ENCODE results near the gene RAD51B.

Gene RAD51B

GRCh38 chr14:67928375-67928774 lies 108.8 kb downstream of the RAD51B start:
- no peaks in the 10 kb centered on the region for H3K79me1 ChIP-seq (ENCODE audit: low read length)
- H3K9ac ChIP-seq (ENCODE audit: low read length): no peak overlapping the region
- H4K5ac ChIP-seq (ENCODE audit: low read length): no peak overlapping the region
- no peak overlapping the region for H2AK5ac ChIP-seq (ENCODE audit: low read length)
- no peak overlapping the region for H2BK5ac ChIP-seq (ENCODE audit: low read length)
- no peak for DNase-seq
- H3K4ac ChIP-seq (ENCODE audit: low read depth, low read length): no peak overlapping the region
- peaks cover 4% of the 10 kb centered on the region for H3K4me1 ChIP-seq (ENCODE audit: control insufficient read depth, low read depth, low read length)
- H2BK120ac ChIP-seq (ENCODE audit: low read depth, low read length): no peak overlapping the region
- H3K36me3 ChIP-seq (ENCODE audit: control insufficient read depth, insufficient read depth, low read length): no peaks in the 10 kb centered on the region
- WGBS (ENCODE audit: extremely low coverage, insufficient coverage, low lambda C conversion rate): no CpG with 5 or more reads among the region's 11 CpGs
- no peak overlapping the region for H3K4me3 ChIP-seq (ENCODE audit: low read length)
- no peaks in the 10 kb centered on the region for H3K27me3 ChIP-seq (ENCODE audit: insufficient read depth, low read length, poor library complexity)
- H4K8ac ChIP-seq (ENCODE audit: low read depth, low read length): no peak overlapping the region
- no peaks in the 10 kb centered on the region for H3K79me2 ChIP-seq (ENCODE audit: control insufficient read depth, insufficient read depth, low read length)
- no peak overlapping the region for H3K4me2 ChIP-seq (ENCODE audit: low read length)
- no peak overlapping the region for H3K27ac ChIP-seq (ENCODE audit: low read depth, low read length)
- no peak overlapping the region for H2BK15ac ChIP-seq (replicated peaks; ENCODE audit: low read depth)
- H3K18ac ChIP-seq (ENCODE audit: low read length): no peak overlapping the region
- H3K23ac ChIP-seq (ENCODE audit: low read length): no peak overlapping the region
- no peak overlapping the region for H3K56ac ChIP-seq (ENCODE audit: low read length)

GRCh38 chr14:67932708-67933246 lies 113.2 kb downstream of the RAD51B start:
- no peak overlapping the region for H3K18ac ChIP-seq (ENCODE audit: low read length)
- no peak overlapping the region for H4K8ac ChIP-seq (ENCODE audit: low read depth, low read length)
- no peaks in the 10 kb centered on the region for H3K27me3 ChIP-seq (ENCODE audit: insufficient read depth, low read length, poor library complexity)
- no peak overlapping the region for H4K5ac ChIP-seq (ENCODE audit: low read length)
- H3K4ac ChIP-seq (ENCODE audit: low read depth, low read length): no peak overlapping the region
- H3K4me3 ChIP-seq (ENCODE audit: low read length): no peak overlapping the region
- no peak overlapping the region for H2BK15ac ChIP-seq (replicated peaks; ENCODE audit: low read depth)
- peaks cover 13% of the 10 kb centered on the region for H3K4me1 ChIP-seq (ENCODE audit: control insufficient read depth, low read depth, low read length)
- peak overlapping the region; percentile 27 for H3K56ac ChIP-seq (ENCODE audit: low read length)
- no peaks in the 10 kb centered on the region for H3K79me2 ChIP-seq (ENCODE audit: control insufficient read depth, insufficient read depth, low read length)
- no peak overlapping the region for H3K23ac ChIP-seq (ENCODE audit: low read length)
- H2BK5ac ChIP-seq (ENCODE audit: low read length): no peak overlapping the region
- no peak overlapping the region for H3K4me2 ChIP-seq (ENCODE audit: low read length)
- H3K36me3 ChIP-seq (ENCODE audit: control insufficient read depth, insufficient read depth, low read length): no peaks in the 10 kb centered on the region
- no CpG with 5 or more reads among the region's 4 CpGs for WGBS (ENCODE audit: extremely low coverage, insufficient coverage, low lambda C conversion rate)
- no peak overlapping the region for H2AK5ac ChIP-seq (ENCODE audit: low read length)
- H3K9ac ChIP-seq (ENCODE audit: low read length): no peak overlapping the region
- no peaks in the 10 kb centered on the region for H3K79me1 ChIP-seq (ENCODE audit: low read length)
- H2BK120ac ChIP-seq (ENCODE audit: low read depth, low read length): no peak overlapping the region
- DNase-seq: no peak
- H3K27ac ChIP-seq (ENCODE audit: low read depth, low read length): no peak overlapping the region

GRCh38 chr14:67933266-67933665 lies 113.7 kb downstream of the RAD51B start:
- H3K79me1 ChIP-seq (ENCODE audit: low read length): no peaks in the 10 kb centered on the region
- H3K4me1 ChIP-seq (ENCODE audit: control insufficient read depth, low read depth, low read length): peaks cover 13% of the 10 kb centered on the region
- no peak overlapping the region for H3K4ac ChIP-seq (ENCODE audit: low read depth, low read length)
- H2BK15ac ChIP-seq (replicated peaks; ENCODE audit: low read depth): no peak overlapping the region
- no peak overlapping the region for H3K23ac ChIP-seq (ENCODE audit: low read length)
- DNase-seq: peak; percentile 15
- H3K27ac ChIP-seq (ENCODE audit: low read depth, low read length): no peak overlapping the region
- H4K8ac ChIP-seq (ENCODE audit: low read depth, low read length): no peak overlapping the region
- H3K4me3 ChIP-seq (ENCODE audit: low read length): no peak overlapping the region
- no peak overlapping the region for H2AK5ac ChIP-seq (ENCODE audit: low read length)
- no peaks in the 10 kb centered on the region for H3K36me3 ChIP-seq (ENCODE audit: control insufficient read depth, insufficient read depth, low read length)
- H3K4me2 ChIP-seq (ENCODE audit: low read length): no peak overlapping the region
- H2BK120ac ChIP-seq (ENCODE audit: low read depth, low read length): no peak overlapping the region
- no peaks in the 10 kb centered on the region for H3K27me3 ChIP-seq (ENCODE audit: insufficient read depth, low read length, poor library complexity)
- no peak overlapping the region for H2BK5ac ChIP-seq (ENCODE audit: low read length)
- H3K79me2 ChIP-seq (ENCODE audit: control insufficient read depth, insufficient read depth, low read length): no peaks in the 10 kb centered on the region
- no peak overlapping the region for H3K18ac ChIP-seq (ENCODE audit: low read length)
- H3K9ac ChIP-seq (ENCODE audit: low read length): no peak overlapping the region
- no peak overlapping the region for H4K5ac ChIP-seq (ENCODE audit: low read length)
- H3K56ac ChIP-seq (ENCODE audit: low read length): peak overlapping the region; percentile 27

- H3K4me1 ChIP-seq (ENCODE audit: control insufficient read depth, low read depth, low read length): peaks cover 13% of the 10 kb centered on the region
- H3K56ac ChIP-seq (ENCODE audit: low read length): no peak overlapping the region
- H4K8ac ChIP-seq (ENCODE audit: low read depth, low read length): no peak overlapping the region
- no peaks in the 10 kb centered on the region for H3K36me3 ChIP-seq (ENCODE audit: control insufficient read depth, insufficient read depth, low read length)
- DNase-seq: peak; percentile 97
- H3K79me1 ChIP-seq (ENCODE audit: low read length): no peaks in the 10 kb centered on the region
- H3K18ac ChIP-seq (ENCODE audit: low read length): no peak overlapping the region
- no peak overlapping the region for H3K4ac ChIP-seq (ENCODE audit: low read depth, low read length)
- H4K5ac ChIP-seq (ENCODE audit: low read length): no peak overlapping the region
- WGBS (ENCODE audit: extremely low coverage, insufficient coverage, low lambda C conversion rate): no CpG with 5 or more reads among the region's 1 CpG
- no peak overlapping the region for H2BK15ac ChIP-seq (replicated peaks; ENCODE audit: low read depth)
- no peak overlapping the region for H3K4me3 ChIP-seq (ENCODE audit: low read length)
- no peaks in the 10 kb centered on the region for H3K79me2 ChIP-seq (ENCODE audit: control insufficient read depth, insufficient read depth, low read length)
- no peak overlapping the region for H2BK5ac ChIP-seq (ENCODE audit: low read length)
- H2BK120ac ChIP-seq (ENCODE audit: low read depth, low read length): no peak overlapping the region
- no peak overlapping the region for H3K9ac ChIP-seq (ENCODE audit: low read length)
- H3K27ac ChIP-seq (ENCODE audit: low read depth, low read length): no peak overlapping the region
- H2AK5ac ChIP-seq (ENCODE audit: low read length): no peak overlapping the region
- no peak overlapping the region for H3K4me2 ChIP-seq (ENCODE audit: low read length)
- H3K23ac ChIP-seq (ENCODE audit: low read length): no peak overlapping the region
- no peaks in the 10 kb centered on the region for H3K27me3 ChIP-seq (ENCODE audit: insufficient read depth, low read length, poor library complexity)
Measured at GRCh38 chr14:67934087-67934486, 114.5 kb downstream of the RAD51B start.

GRCh38 chr14:67934862-67935261 lies 115.3 kb downstream of the RAD51B start:
- Histone ChIP-seq H3K4me1 (ENCODE audit: control insufficient read depth, low read depth, low read length) (peaks cover 16% of the 10 kb centered on the region), H3K4me2 (ENCODE audit: low read length) (no peak overlapping the region), H3K56ac (ENCODE audit: low read length) (no peak overlapping the region), H3K23ac (ENCODE audit: low read length) (no peak overlapping the region), H3K4ac (ENCODE audit: low read depth, low read length) (no peak overlapping the region), H3K4me3 (ENCODE audit: low read length) (no peak overlapping the region), H2BK15ac (replicated peaks; ENCODE audit: low read depth) (no peak overlapping the region), H3K79me2 (ENCODE audit: control insufficient read depth, insufficient read depth, low read length) (no peaks in the 10 kb centered on the region), H3K27ac (ENCODE audit: low read depth, low read length) (no peak overlapping the region), H4K5ac (ENCODE audit: low read length) (no peak overlapping the region), H3K79me1 (ENCODE audit: low read length) (no peaks in the 10 kb centered on the region), H3K9ac (ENCODE audit: low read length) (no peak overlapping the region), H3K18ac (ENCODE audit: low read length) (peak overlapping the region; percentile 68), H2BK5ac (ENCODE audit: low read length) (no peak overlapping the region), H3K36me3 (ENCODE audit: control insufficient read depth, insufficient read depth, low read length) (no peaks in the 10 kb centered on the region), H2BK120ac (ENCODE audit: low read depth, low read length) (no peak overlapping the region), H3K27me3 (ENCODE audit: insufficient read depth, low read length, poor library complexity) (no peaks in the 10 kb centered on the region), H4K8ac (ENCODE audit: low read depth, low read length) (no peak overlapping the region), H2AK5ac (ENCODE audit: low read length) (peak overlapping the region; percentile 96)
- no peak for DNase-seq
- WGBS (ENCODE audit: extremely low coverage, insufficient coverage, low lambda C conversion rate): no CpG with 5 or more reads among the region's 1 CpG

- Histone ChIP-seq H2BK5ac (ENCODE audit: low read length) (no peak overlapping the region), H3K36me3 (ENCODE audit: control insufficient read depth, insufficient read depth, low read length) (no peaks in the 10 kb centered on the region), H3K4ac (ENCODE audit: low read depth, low read length) (no peak overlapping the region), H3K4me1 (ENCODE audit: control insufficient read depth, low read depth, low read length) (peaks cover 16% of the 10 kb centered on the region), H3K9ac (ENCODE audit: low read length) (no peak overlapping the region), H3K27ac (ENCODE audit: low read depth, low read length) (no peak overlapping the region), H3K56ac (ENCODE audit: low read length) (no peak overlapping the region), H2AK5ac (ENCODE audit: low read length) (no peak overlapping the region), H3K23ac (ENCODE audit: low read length) (no peak overlapping the region), H3K79me1 (ENCODE audit: low read length) (no peaks in the 10 kb centered on the region), H3K4me3 (ENCODE audit: low read length) (no peak overlapping the region), H2BK120ac (ENCODE audit: low read depth, low read length) (no peak overlapping the region), H3K79me2 (ENCODE audit: control insufficient read depth, insufficient read depth, low read length) (no peaks in the 10 kb centered on the region), H3K4me2 (ENCODE audit: low read length) (no peak overlapping the region), H3K27me3 (ENCODE audit: insufficient read depth, low read length, poor library complexity) (no peaks in the 10 kb centered on the region), H2BK15ac (replicated peaks; ENCODE audit: low read depth) (peak overlapping the region; percentile 74), H4K5ac (ENCODE audit: low read length) (no peak overlapping the region), H3K18ac (ENCODE audit: low read length) (peak overlapping the region; percentile 75), H4K8ac (ENCODE audit: low read depth, low read length) (no peak overlapping the region)
- WGBS (ENCODE audit: extremely low coverage, insufficient coverage, low lambda C conversion rate): no CpG with 5 or more reads among the region's 2 CpGs
- DNase-seq: no peak
Measured at GRCh38 chr14:67935371-67935770, 115.8 kb downstream of the RAD51B start.
